Liver (tissue), 9 donors: ENCODE results near the gene SEC24D. TPM values are rescaled to one million over a fixed set of nuclear protein-coding genes. Genes with fewer than 3 reads are reported as not detected.

Source experiments
- DNase-seq: peaks from one replicate; pipeline ENCODE4 v3.0.0-alpha.2; 2017; ENCODE audit warnings: low spot score
- H3K27ac ChIP-seq, 2 donors: one replicate each; pipeline ENCODE4 v1.7.0; 2013; ENCODE audit warnings: inconsistent platforms in 2 of 2, low read length in 2 of 2, control low read depth in 1 of 2, low read depth in 1 of 2, mild to moderate bottlenecking in 1 of 2
- H3K27me3 ChIP-seq, 4 donors: one replicate each; pipeline versions ENCODE4 v1.6.1 to v1.7.0; 2013; ENCODE audit warnings: low read length in 3 of 4, inconsistent platforms in 1 of 4, mild to moderate bottlenecking in 1 of 4, moderate library complexity in 1 of 4; ENCODE audit not compliant: control insufficient read depth in 4 of 4, insufficient read depth in 4 of 4
- H3K36me3 ChIP-seq, 4 donors: one replicate each; pipeline versions ENCODE4 v1.6.1 to v1.7.0; 2013; ENCODE audit warnings: low read length in 3 of 4, mild to moderate bottlenecking in 3 of 4, low read depth in 1 of 4, moderate library complexity in 1 of 4; ENCODE audit not compliant: control insufficient read depth in 4 of 4, insufficient read depth in 3 of 4
- H3K4me1 ChIP-seq, 4 donors: one replicate each; pipeline versions ENCODE4 v1.6.1 to v1.7.0; 2013; ENCODE audit warnings: low read length in 3 of 4, mild to moderate bottlenecking in 3 of 4, moderate library complexity in 1 of 4; ENCODE audit not compliant: control insufficient read depth in 4 of 4, insufficient read depth in 4 of 4
- H3K4me3 ChIP-seq, 3 donors: one replicate each; pipeline versions ENCODE4 v1.6.1 to v1.7.0; 2013; ENCODE audit warnings: low read length in 3 of 3, control low read depth in 1 of 3, low read depth in 1 of 3, mild to moderate bottlenecking in 1 of 3
- H3K9ac ChIP-seq, 2 donors: one replicate each; pipeline ENCODE4 v1.7.0; 2013; ENCODE audit warnings: low read length in 2 of 2, mild to moderate bottlenecking in 2 of 2, moderate library complexity in 2 of 2, control low read depth in 1 of 2, low read depth in 1 of 2
- H3K9me3 ChIP-seq, 4 donors: one replicate each; pipeline versions ENCODE4 v1.6.1 to v1.7.0; 2013; ENCODE audit warnings: low read length in 3 of 4; ENCODE audit not compliant: control insufficient read depth in 4 of 4
- CTCF ChIP-seq: fragments of 150-350 bp; IDR thresholded peaks from 2 replicates; pipeline ENCODE4 v1.5.1; 2017; ENCODE audit warnings: improper control_type of control experiment, low read depth, low read length; ENCODE audit not compliant: missing input control
- EGR1 ChIP-seq, 2 donors: IDR thresholded peaks; 2 replicates each; pipeline ENCODE4 v1.6.1; 2016 to 2018; ENCODE audit warnings: antibody characterized with exemption in 2 of 2, low read depth in 2 of 2
- FOXA1 ChIP-seq: IDR thresholded peaks from 2 replicates; pipeline ENCODE4 v1.6.1; 2016; ENCODE audit warnings: antibody characterized with exemption
- FOXA2 ChIP-seq: IDR thresholded peaks from 2 replicates; pipeline ENCODE4 v1.6.1; 2016; ENCODE audit warnings: antibody characterized with exemption
- GABPA ChIP-seq, 2 donors: IDR thresholded peaks in 1 of 2; conservative IDR thresholded peaks in 1 of 2; 2 replicates each; pipeline ENCODE4 v1.6.1; 2016; ENCODE audit warnings: antibody characterized with exemption in 2 of 2, mild to moderate bottlenecking in 1 of 2, moderate library complexity in 1 of 2
- HNF4A ChIP-seq, 2 donors: conservative IDR thresholded peaks; 2 replicates each; pipeline ENCODE4 v1.6.1; 2016; ENCODE audit warnings: antibody characterized with exemption in 2 of 2, mild to moderate bottlenecking in 2 of 2
- HNF4G ChIP-seq: IDR thresholded peaks from 2 replicates; pipeline ENCODE4 v1.6.1; 2016; ENCODE audit warnings: antibody characterized with exemption
- JUND ChIP-seq, 2 donors: IDR thresholded peaks; 2 replicates each; pipeline ENCODE4 v1.6.1; 2016; ENCODE audit warnings: antibody characterized with exemption in 2 of 2
- MAX ChIP-seq: IDR thresholded peaks from 2 replicates; pipeline ENCODE4 v1.6.1; 2016; ENCODE audit warnings: antibody characterized with exemption
- NR2F2 ChIP-seq: IDR thresholded peaks from 2 replicates; pipeline ENCODE4 v1.6.1; 2016; ENCODE audit warnings: antibody characterized with exemption
- RAD21 ChIP-seq, 2 donors: IDR thresholded peaks; 2 replicates each; pipeline ENCODE4 v1.6.1; 2016; ENCODE audit warnings: antibody characterized with exemption in 2 of 2, mild to moderate bottlenecking in 2 of 2
- REST ChIP-seq: IDR thresholded peaks from 2 replicates; pipeline ENCODE4 v1.6.1; 2016; ENCODE audit warnings: antibody characterized with exemption, mild to moderate bottlenecking
- RXRA ChIP-seq, 2 donors: IDR thresholded peaks; 2 replicates each; pipeline ENCODE4 v1.6.1; 2017 to 2018; ENCODE audit warnings: antibody characterized with exemption in 2 of 2, mild to moderate bottlenecking in 1 of 2
- SP1 ChIP-seq: IDR thresholded peaks from 2 replicates; pipeline ENCODE4 v1.6.1; 2018; ENCODE audit warnings: antibody characterized with exemption, mild to moderate bottlenecking
- TAF1 ChIP-seq: conservative IDR thresholded peaks from 2 replicates; pipeline ENCODE4 v1.6.1; 2016; ENCODE audit warnings: antibody characterized with exemption, mild to moderate bottlenecking
- YY1 ChIP-seq: IDR thresholded peaks from 2 replicates; pipeline ENCODE4 v1.6.1; 2016; ENCODE audit warnings: antibody characterized with exemption, mild to moderate bottlenecking
- WGBS: extraction: QIAGEN DNeasy Blood & Tissue Kit; methylation state at CpG from one replicate; pipeline ENCODE4 v1.1.7; 2013; 5-methylcytosine and 5-hydroxymethylcytosine counted together
- polyA plus RNA-seq, 2 donors: library from polyadenylated mRNA; stranded (reverse) in 1 of 2; unstranded in 1 of 2; fragments of 200-250 nt in 1 of 2; fragments of >200 nt in 1 of 2; fragmentation: Nextera tagmentation in 1 of 2; extraction: Ambion mirVana in 1 of 2; gene quantifications; one replicate each; pipeline versions ENCODE4 v1.2.1 to v1.2.3, GENCODE V29; 2013 to 2015
- total RNA-seq, 2 donors: library from RNA; depleted of rRNA; stranded (reverse); fragments of >200 nt; gene quantifications; one replicate each; pipeline ENCODE4 v1.2.3, GENCODE V29; 2014
- TF ChIP-seq, protein P1 (sequence below): IDR thresholded peaks from 2 replicates; pipeline ENCODE4 v1.6.1; 2016; ENCODE audit warnings: antibody characterized with exemption
- TF ChIP-seq, protein P2 (sequence below): IDR thresholded peaks from 2 replicates; pipeline ENCODE4 v1.6.1; 2016; ENCODE audit warnings: antibody characterized with exemption
- donor health status: healthy.
- donor health status: healthy.
- donor health status: healthy.
- donor health status: healthy.
- donor health status: healthy.

The SEC24D gene
- total and polyA plus RNA-seq, 4 donors = 16.0 to 80.8 (median 33.7) TPM

DNA sequence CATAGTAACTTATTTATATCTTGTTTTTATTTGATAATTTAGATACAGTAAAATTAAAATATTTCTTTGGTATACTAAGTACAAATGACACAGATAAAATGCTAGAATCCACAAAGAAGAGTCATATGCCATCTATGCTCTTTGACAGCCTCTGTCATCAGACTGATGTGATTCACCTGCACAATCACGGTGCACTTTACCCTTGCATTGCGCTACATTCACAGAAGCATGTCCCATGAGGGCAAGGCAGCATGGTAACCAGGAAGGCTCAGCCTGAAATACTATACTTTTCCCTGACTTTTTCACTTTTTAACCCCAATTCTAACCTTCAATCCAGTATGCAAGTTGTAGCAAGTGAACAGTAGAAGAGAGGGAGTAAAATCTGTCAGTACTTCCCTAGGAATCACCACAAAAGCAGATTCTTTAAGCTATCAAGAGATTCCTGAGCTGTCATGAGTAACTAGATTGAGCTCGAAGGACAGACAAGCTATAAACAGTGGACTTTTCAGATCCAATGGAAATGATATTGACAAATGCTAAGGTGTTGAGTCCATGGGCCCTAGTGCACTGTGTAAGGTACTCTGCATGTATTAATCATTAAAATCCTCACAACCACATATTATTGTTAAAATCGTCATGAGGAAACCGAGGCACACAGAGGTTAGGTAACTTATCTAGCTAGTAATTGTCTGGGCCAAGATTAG is 14.2 kb downstream of the SEC24D start (continued):
- TF ChIP-seq REST = peak; percentile 35

DNA sequence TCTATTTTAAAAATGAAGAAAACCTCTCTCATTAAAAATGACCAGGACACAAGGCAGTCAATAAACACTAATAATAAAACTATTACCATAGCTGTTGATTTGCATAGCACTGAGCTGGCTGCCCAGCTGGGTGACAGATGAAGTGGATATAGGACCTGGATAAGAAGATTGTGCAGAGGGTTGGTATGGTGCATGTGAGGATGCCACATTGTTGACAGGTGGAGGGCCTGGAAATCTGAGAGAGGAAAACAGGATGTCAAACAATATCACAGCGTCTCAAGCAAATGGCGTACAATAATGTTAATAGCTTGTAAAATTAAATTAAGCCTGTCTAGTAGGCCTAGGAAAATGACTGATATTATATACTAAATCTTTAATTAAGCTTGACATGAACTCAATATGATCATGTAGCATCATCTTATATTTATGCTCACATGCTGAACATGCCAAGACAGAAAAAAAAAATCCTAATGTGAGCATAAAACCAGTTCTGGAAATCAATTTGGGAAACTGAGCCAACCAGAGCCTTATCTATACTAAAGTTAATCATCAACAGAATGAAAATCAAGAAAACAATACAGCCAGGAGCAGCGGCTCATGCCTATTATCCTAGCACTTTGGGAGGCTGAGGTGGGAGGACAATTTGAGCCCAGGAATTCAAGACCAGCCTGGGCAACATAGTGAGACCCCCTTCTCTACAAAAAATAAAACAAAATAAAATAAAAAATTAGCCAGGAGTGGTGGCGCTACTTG is 18.6 kb downstream of the SEC24D start:
- Histone ChIP-seq H3K9ac (no peak overlapping the region), H3K27ac (no peak overlapping the region), H3K4me3 (no peak overlapping the region), H3K36me3 (peaks cover 13 to 40% (median 32%) of the 10 kb centered on the region in 4 donors), H3K4me1 (peaks cover under 1 to 15% (median 9%) of the 10 kb centered on the region in 4 donors), H3K27me3 (no peaks in the 10 kb centered on the region), H3K9me3 (no peaks in the 10 kb centered on the region)
- no peak for DNase-seq
- no peak for TF ChIP-seq SP1
- TF ChIP-seq FOXA2 = no peak
- TF ChIP-seq FOXA1 = no peak
- no peak for TF ChIP-seq MAX
- TF ChIP-seq HNF4A (conservative IDR thresholded peaks at IDR 0.05) = no peak
- 75% methylated on average over 4 of the region's 4 CpGs for WGBS

- H3K36me3 ChIP-seq = peaks cover 13 to 38% (median 36%) of the 10 kb centered on the region in 4 donors
- H3K4me3 ChIP-seq = no peak overlapping the region
- peaks cover 0 to 20% (median 6%) of the 10 kb centered on the region in 4 donors for H3K4me1 ChIP-seq
- TF ChIP-seq, protein P1, sequence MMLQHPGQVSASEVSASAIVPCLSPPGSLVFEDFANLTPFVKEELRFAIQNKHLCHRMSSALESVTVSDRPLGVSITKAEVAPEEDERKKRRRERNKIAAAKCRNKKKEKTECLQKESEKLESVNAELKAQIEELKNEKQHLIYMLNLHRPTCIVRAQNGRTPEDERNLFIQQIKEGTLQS = no peak
- TF ChIP-seq GABPA (IDR thresholded peaks at IDR 0.05 in 1 of 2, conservative IDR thresholded peaks at IDR 0.05 in 1 of 2) = no peak
- no peak for TF ChIP-seq FOXA1
- no peak for TF ChIP-seq RXRA (IDR thresholded peaks at IDR 0.05)
- no peak for TF ChIP-seq NR2F2
- TF ChIP-seq HNF4A (conservative IDR thresholded peaks at IDR 0.05) = no peak
- TF ChIP-seq TAF1 = no peak
- no peak for TF ChIP-seq YY1
- TF ChIP-seq, protein P2, sequence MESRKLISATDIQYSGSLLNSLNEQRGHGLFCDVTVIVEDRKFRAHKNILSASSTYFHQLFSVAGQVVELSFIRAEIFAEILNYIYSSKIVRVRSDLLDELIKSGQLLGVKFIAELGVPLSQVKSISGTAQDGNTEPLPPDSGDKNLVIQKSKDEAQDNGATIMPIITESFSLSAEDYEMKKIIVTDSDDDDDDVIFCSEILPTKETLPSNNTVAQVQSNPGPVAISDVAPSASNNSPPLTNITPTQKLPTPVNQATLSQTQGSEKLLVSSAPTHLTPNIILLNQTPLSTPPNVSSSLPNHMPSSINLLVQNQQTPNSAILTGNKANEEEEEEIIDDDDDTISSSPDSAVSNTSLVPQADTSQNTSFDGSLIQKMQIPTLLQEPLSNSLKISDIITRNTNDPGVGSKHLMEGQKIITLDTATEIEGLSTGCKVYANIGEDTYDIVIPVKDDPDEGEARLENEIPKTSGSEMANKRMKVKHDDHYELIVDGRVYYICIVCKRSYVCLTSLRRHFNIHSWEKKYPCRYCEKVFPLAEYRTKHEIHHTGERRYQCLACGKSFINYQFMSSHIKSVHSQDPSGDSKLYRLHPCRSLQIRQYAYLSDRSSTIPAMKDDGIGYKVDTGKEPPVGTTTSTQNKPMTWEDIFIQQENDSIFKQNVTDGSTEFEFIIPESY = no peak
- TF ChIP-seq HNF4G = no peak
- no peak for TF ChIP-seq JUND (IDR thresholded peaks at IDR 0.05)
- TF ChIP-seq MAX = no peak
- TF ChIP-seq EGR1 (IDR thresholded peaks at IDR 0.05; ENCODE audit: low read depth in 2 of 2) = no peak
- no peak for TF ChIP-seq RAD21 (IDR thresholded peaks at IDR 0.05)
- TF ChIP-seq CTCF = no peak
- TF ChIP-seq FOXA2 = no peak
- WGBS = 11% methylated on average over 1 of the region's 1 CpG
- H3K27ac ChIP-seq = no peak overlapping the region
- DNase-seq = no peak
- H3K9me3 ChIP-seq = no peaks in the 10 kb centered on the region
- no peak overlapping the region for H3K9ac ChIP-seq
- H3K27me3 ChIP-seq = no peaks in the 10 kb centered on the region
Observed at GRCh38 chr4:118816538-118817177, 19.3 kb downstream of the SEC24D start.
